ENCODE data around the gene TALDO1. TPM values are rescaled to one million over a fixed set of nuclear protein-coding genes. Genes with fewer than 3 reads are reported as not detected.

The TALDO1 gene
- total RNA-seq, 1 donor from 2014 or later, result 155 TPM

GRCh38 chr11:698493-699115 is 48.7 kb upstream of the TALDO1 start:
- Histone ChIP-seq H3K36me3 (ENCODE audit: insufficient read depth, low read length) (peaks cover 3% of the 10 kb centered on the region), H2AFZ (ENCODE audit: low read depth, low read length) (no peak overlapping the region), H3K9ac (ENCODE audit: low read length) (peak overlapping the region; percentile 62), H3K27me3 (ENCODE audit: insufficient read depth, low read length) (no peaks in the 10 kb centered on the region), H3K4me3 (ENCODE audit: insufficient read depth, low read depth, low read length) (no peak overlapping the region), H3K4me1 (ENCODE audit: insufficient read depth, low read length) (peaks cover 32% of the 10 kb centered on the region), H4K20me1 (ENCODE audit: insufficient read depth, low read length) (peaks cover 38% of the 10 kb centered on the region), H3K79me2 (ENCODE audit: insufficient read depth, low read length) (peaks cover 39% of the 10 kb centered on the region), H3K4me2 (ENCODE audit: low read length) (peak overlapping the region; percentile 93), H3K9me3 (ENCODE audit: insufficient read depth, low read depth, low read length) (no peaks in the 10 kb centered on the region), H3K27ac (ENCODE audit: low read depth, low read length) (no peak overlapping the region)
- TF ChIP-seq, protein P1, sequence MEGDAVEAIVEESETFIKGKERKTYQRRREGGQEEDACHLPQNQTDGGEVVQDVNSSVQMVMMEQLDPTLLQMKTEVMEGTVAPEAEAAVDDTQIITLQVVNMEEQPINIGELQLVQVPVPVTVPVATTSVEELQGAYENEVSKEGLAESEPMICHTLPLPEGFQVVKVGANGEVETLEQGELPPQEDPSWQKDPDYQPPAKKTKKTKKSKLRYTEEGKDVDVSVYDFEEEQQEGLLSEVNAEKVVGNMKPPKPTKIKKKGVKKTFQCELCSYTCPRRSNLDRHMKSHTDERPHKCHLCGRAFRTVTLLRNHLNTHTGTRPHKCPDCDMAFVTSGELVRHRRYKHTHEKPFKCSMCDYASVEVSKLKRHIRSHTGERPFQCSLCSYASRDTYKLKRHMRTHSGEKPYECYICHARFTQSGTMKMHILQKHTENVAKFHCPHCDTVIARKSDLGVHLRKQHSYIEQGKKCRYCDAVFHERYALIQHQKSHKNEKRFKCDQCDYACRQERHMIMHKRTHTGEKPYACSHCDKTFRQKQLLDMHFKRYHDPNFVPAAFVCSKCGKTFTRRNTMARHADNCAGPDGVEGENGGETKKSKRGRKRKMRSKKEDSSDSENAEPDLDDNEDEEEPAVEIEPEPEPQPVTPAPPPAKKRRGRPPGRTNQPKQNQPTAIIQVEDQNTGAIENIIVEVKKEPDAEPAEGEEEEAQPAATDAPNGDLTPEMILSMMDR (IDR thresholded peaks at IDR 0.05; ENCODE audit: insufficient read depth, low read depth, low read length), result no peak
- TF ChIP-seq EZH2 (IDR thresholded peaks at IDR 0.05; ENCODE audit: insufficient read depth, low read length), result no peak
- peak overlapping the region; percentile 96 for H3K27ac Mint-ChIP-seq (ENCODE audit: unreplicated experiment)
- no peak for FAIRE-seq
- H3K4me1 Mint-ChIP-seq (ENCODE audit: low read depth, unreplicated experiment), result peaks cover 34% of the 10 kb centered on the region
- H3K4me3 Mint-ChIP-seq (ENCODE audit: unreplicated experiment), result peak overlapping the region; percentile 72
- no peaks in the 10 kb centered on the region for H3K9me3 Mint-ChIP-seq (ENCODE audit: unreplicated experiment)
- peaks cover 3% of the 10 kb centered on the region for H3K36me3 Mint-ChIP-seq (ENCODE audit: low read depth, unreplicated experiment)
- no peak for DNase-seq (ENCODE audit: low read depth)
- H3K27me3 Mint-ChIP-seq (ENCODE audit: low read depth, unreplicated experiment), result no peaks in the 10 kb centered on the region

DNA sequence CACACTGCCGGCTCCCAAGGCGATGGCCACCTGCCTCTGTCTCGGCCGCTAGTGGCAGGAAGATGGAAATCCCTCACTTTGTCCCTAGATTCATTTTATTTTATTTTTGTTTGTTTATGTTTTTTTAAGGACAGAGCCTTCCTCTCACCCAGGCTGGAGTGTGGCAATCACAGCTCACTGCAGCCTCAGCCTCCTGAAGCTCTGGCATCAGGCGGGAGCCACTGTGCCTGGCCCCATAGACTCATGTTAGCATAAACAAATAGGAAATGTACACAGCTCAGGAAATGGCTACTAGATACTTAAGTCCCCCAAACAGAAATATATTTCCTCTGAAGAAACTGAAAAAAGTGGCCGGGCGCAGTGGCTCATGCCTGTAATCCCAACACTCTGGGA is 48.2 kb upstream of the TALDO1 start:
- H3K79me2 ChIP-seq (ENCODE audit: insufficient read depth, low read length), result peaks cover 34% of the 10 kb centered on the region
- H2AFZ ChIP-seq (ENCODE audit: low read depth, low read length), result no peak overlapping the region
- H3K27ac ChIP-seq (ENCODE audit: low read depth, low read length), result no peak overlapping the region
- no peaks in the 10 kb centered on the region for H3K9me3 ChIP-seq (ENCODE audit: insufficient read depth, low read depth, low read length)
- TF ChIP-seq, protein P1 (IDR thresholded peaks at IDR 0.05; ENCODE audit: insufficient read depth, low read depth, low read length), result no peak
- no peak for TF ChIP-seq EZH2 (IDR thresholded peaks at IDR 0.05; ENCODE audit: insufficient read depth, low read length)
- H3K36me3 ChIP-seq (ENCODE audit: insufficient read depth, low read length), result peaks cover 3% of the 10 kb centered on the region
- Mint-ChIP-seq H3K4me3 (ENCODE audit: unreplicated experiment) (no peak overlapping the region), H3K9me3 (ENCODE audit: unreplicated experiment) (no peaks in the 10 kb centered on the region), H3K27ac (ENCODE audit: unreplicated experiment) (peak overlapping the region; percentile 47), H3K4me1 (ENCODE audit: low read depth, unreplicated experiment) (peaks cover 33% of the 10 kb centered on the region), H3K36me3 (ENCODE audit: low read depth, unreplicated experiment) (peaks cover 3% of the 10 kb centered on the region), H3K27me3 (ENCODE audit: low read depth, unreplicated experiment) (no peaks in the 10 kb centered on the region)
- no peak overlapping the region for H3K4me3 ChIP-seq (ENCODE audit: insufficient read depth, low read depth, low read length)
- no peak for FAIRE-seq
- H3K4me2 ChIP-seq (ENCODE audit: low read length), result no peak overlapping the region
- H3K27me3 ChIP-seq (ENCODE audit: insufficient read depth, low read length), result no peaks in the 10 kb centered on the region
- H3K9ac ChIP-seq (ENCODE audit: low read length), result no peak overlapping the region
- H4K20me1 ChIP-seq (ENCODE audit: insufficient read depth, low read length), result peaks cover 35% of the 10 kb centered on the region
- peaks cover 26% of the 10 kb centered on the region for H3K4me1 ChIP-seq (ENCODE audit: insufficient read depth, low read length)
- DNase-seq (ENCODE audit: low read depth), result no peak

DNA sequence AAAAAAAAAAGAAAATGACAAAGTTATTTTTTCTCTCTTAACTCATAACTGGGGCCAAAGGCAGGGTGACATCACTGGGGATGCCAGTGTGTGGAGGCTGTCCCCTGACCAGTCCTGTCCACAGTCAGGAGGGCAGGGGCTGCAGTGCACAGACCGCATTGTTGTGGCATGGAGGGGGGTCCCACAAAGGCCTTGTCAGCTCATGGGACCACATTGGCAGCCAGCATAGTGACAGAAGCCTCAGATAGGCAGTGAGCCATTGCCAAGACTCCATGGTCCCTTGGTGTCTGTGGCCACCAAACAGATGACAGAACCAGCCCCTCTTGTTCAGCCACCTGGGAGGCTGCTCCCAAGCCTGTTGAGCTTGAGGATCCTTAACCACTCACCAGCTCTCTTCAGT is 47.5 kb upstream of the TALDO1 start:
- Histone ChIP-seq H3K9ac (ENCODE audit: low read length) (no peak overlapping the region), H3K79me2 (ENCODE audit: insufficient read depth, low read length) (peaks cover 33% of the 10 kb centered on the region), H3K36me3 (ENCODE audit: insufficient read depth, low read length) (peaks cover 3% of the 10 kb centered on the region), H3K4me3 (ENCODE audit: insufficient read depth, low read depth, low read length) (no peak overlapping the region), H4K20me1 (ENCODE audit: insufficient read depth, low read length) (peaks cover 35% of the 10 kb centered on the region), H3K27ac (ENCODE audit: low read depth, low read length) (no peak overlapping the region), H3K9me3 (ENCODE audit: insufficient read depth, low read depth, low read length) (no peaks in the 10 kb centered on the region), H2AFZ (ENCODE audit: low read depth, low read length) (no peak overlapping the region), H3K4me1 (ENCODE audit: insufficient read depth, low read length) (peaks cover 25% of the 10 kb centered on the region), H3K4me2 (ENCODE audit: low read length) (no peak overlapping the region), H3K27me3 (ENCODE audit: insufficient read depth, low read length) (no peaks in the 10 kb centered on the region)
- peaks cover 33% of the 10 kb centered on the region for H3K4me1 Mint-ChIP-seq (ENCODE audit: low read depth, unreplicated experiment)
- H3K27ac Mint-ChIP-seq (ENCODE audit: unreplicated experiment), result no peak overlapping the region
- no peaks in the 10 kb centered on the region for H3K27me3 Mint-ChIP-seq (ENCODE audit: low read depth, unreplicated experiment)
- H3K9me3 Mint-ChIP-seq (ENCODE audit: unreplicated experiment), result no peaks in the 10 kb centered on the region
- H3K36me3 Mint-ChIP-seq (ENCODE audit: low read depth, unreplicated experiment), result peaks cover 3% of the 10 kb centered on the region
- no peak for DNase-seq (ENCODE audit: low read depth)
- TF ChIP-seq, protein P1 (IDR thresholded peaks at IDR 0.05; ENCODE audit: insufficient read depth, low read depth, low read length), result no peak
- TF ChIP-seq EZH2 (IDR thresholded peaks at IDR 0.05; ENCODE audit: insufficient read depth, low read length), result no peak
- FAIRE-seq, result no peak
- H3K4me3 Mint-ChIP-seq (ENCODE audit: unreplicated experiment), result no peak overlapping the region

Measured in astrocyte (in vitro differentiated cells and primary cell).